ENCODE results near the gene OAF.

OAF gene

DNA sequence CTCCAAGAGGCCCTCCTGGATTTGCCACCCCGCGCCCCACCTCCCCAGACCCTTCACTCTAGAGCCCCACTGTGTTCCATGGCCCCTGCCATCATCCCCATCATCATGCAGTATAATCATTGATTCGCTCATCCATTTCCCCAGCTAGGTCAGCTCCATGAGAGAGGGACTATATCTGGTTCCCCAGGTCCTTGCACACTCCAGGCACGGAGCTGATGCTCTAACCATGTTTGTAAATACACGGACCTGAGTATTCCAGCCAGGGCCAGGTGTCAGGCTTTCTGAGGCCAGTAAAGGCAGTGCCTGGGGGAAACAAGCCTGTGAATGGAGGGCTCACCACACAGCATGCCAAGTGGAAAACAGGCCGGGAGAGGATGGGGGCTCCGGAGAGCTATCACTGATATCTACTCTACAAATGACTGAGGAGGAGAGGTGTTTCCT, 27.1 kb upstream of the OAF start:
- in situ Hi-C loops (cut with HindIII; ENCODE audit: low sequenced_read_pairs), result no loop called here
- no peak for DNase-seq (ENCODE audit: low read depth)
- no peak for TF ChIP-seq CTCF (IDR thresholded peaks at IDR 0.05; ENCODE audit: low read depth, low read length, missing control alignments)
- H3K4me3 ChIP-seq (ENCODE audit: low read depth, low read length), result no peak overlapping the region

GRCh38 chr11:120184371-120184945, 26.4 kb upstream of the OAF start:
- in situ Hi-C loops (cut with HindIII; ENCODE audit: low sequenced_read_pairs), result no loop called here

GRCh38 chr11:120184946-120185705, 25.7 kb upstream of the OAF start:
- in situ Hi-C loops (cut with HindIII; ENCODE audit: low sequenced_read_pairs), result no loop called here
- DNase-seq (ENCODE audit: low read depth), result no peak
- H3K4me3 ChIP-seq (ENCODE audit: low read depth, low read length), result no peak overlapping the region
- TF ChIP-seq CTCF (IDR thresholded peaks at IDR 0.05; ENCODE audit: low read depth, low read length, missing control alignments), result no peak

More at GRCh38 chr11:120184371-120184945, 26.4 kb upstream of the OAF start:
- no peak for TF ChIP-seq CTCF (IDR thresholded peaks at IDR 0.05; ENCODE audit: low read depth, low read length, missing control alignments)
- no peak overlapping the region for H3K4me3 ChIP-seq (ENCODE audit: low read depth, low read length)
- DNase-seq (ENCODE audit: low read depth), result no peak

GRCh38 chr11:120185706-120186455, 25.0 kb upstream of the OAF start:
- in situ Hi-C loops (cut with HindIII; ENCODE audit: low sequenced_read_pairs), result no loop called here
- DNase-seq (ENCODE audit: low read depth), result no peak
- no peak overlapping the region for H3K4me3 ChIP-seq (ENCODE audit: low read depth, low read length)
- TF ChIP-seq CTCF (IDR thresholded peaks at IDR 0.05; ENCODE audit: low read depth, low read length, missing control alignments), result no peak

DNA sequence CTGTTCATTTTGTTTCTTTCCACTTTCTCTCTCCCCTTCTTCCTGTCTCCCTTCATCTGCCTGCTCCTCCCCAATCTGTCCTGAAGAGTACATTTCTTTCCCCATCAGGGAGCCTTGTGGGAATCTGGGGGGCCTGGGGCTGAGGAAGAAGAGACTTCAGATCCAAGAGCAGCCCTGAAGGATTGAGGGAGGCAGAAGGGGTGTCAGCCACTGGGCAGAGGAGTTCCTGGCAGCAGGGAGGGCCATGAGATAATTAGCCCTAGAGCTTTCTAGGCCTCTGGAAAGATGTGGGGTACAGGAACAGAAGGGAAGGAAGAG, 24.4 kb upstream of the OAF start:
- no peak for DNase-seq (ENCODE audit: low read depth)
- no peak for TF ChIP-seq CTCF (IDR thresholded peaks at IDR 0.05; ENCODE audit: low read depth, low read length, missing control alignments)
- no peak overlapping the region for H3K4me3 ChIP-seq (ENCODE audit: low read depth, low read length)
- in situ Hi-C loops (cut with HindIII; ENCODE audit: low sequenced_read_pairs), result no loop called here

- no peak for DNase-seq (ENCODE audit: low read depth)
- in situ Hi-C loops (cut with HindIII; ENCODE audit: low sequenced_read_pairs), result no loop called here
- TF ChIP-seq CTCF (IDR thresholded peaks at IDR 0.05; ENCODE audit: low read depth, low read length, missing control alignments), result no peak
- H3K4me3 ChIP-seq (ENCODE audit: low read depth, low read length), result no peak overlapping the region
Measured at GRCh38 chr11:120186774-120187591, 23.8 kb upstream of the OAF start.

Data from astrocyte of the cerebellum (primary cell).